ENCODE results near the gene PNLIPRP3. TPM values are rescaled to one million over a fixed set of nuclear protein-coding genes. Genes with fewer than 3 reads are reported as not detected.

The PNLIPRP3 gene
- total RNA-seq, 1 donor from 2014 or later = not detected

GRCh38 chr10:116475866-116476265 is 48.2 kb downstream of the PNLIPRP3 start:
- H3K9me3 ChIP-seq (ENCODE audit: insufficient read depth, low read depth, low read length) = no peaks in the 10 kb centered on the region
- no peaks in the 10 kb centered on the region for H4K20me1 ChIP-seq (ENCODE audit: insufficient read depth, low read length)
- H3K4me3 ChIP-seq (ENCODE audit: insufficient read depth, low read depth, low read length) = no peak overlapping the region
- no peak overlapping the region for H3K27ac ChIP-seq (ENCODE audit: low read depth, low read length)
- Mint-ChIP-seq H3K36me3 (ENCODE audit: low read depth, unreplicated experiment) (no peaks in the 10 kb centered on the region), H3K4me3 (ENCODE audit: unreplicated experiment) (no peak overlapping the region), H3K4me1 (ENCODE audit: low read depth, unreplicated experiment) (peaks cover 14% of the 10 kb centered on the region), H3K9me3 (ENCODE audit: unreplicated experiment) (peaks cover 2% of the 10 kb centered on the region), H3K27me3 (ENCODE audit: low read depth, unreplicated experiment) (no peaks in the 10 kb centered on the region), H3K27ac (ENCODE audit: unreplicated experiment) (no peak overlapping the region)
- H2AFZ ChIP-seq (ENCODE audit: low read depth, low read length) = no peak overlapping the region
- FAIRE-seq (no peak), DNase-seq (ENCODE audit: low read depth) (no peak)
- TF ChIP-seq CTCF (IDR thresholded peaks at IDR 0.05; ENCODE audit: insufficient read depth, low read depth, low read length) = no peak
- TF ChIP-seq EZH2 (IDR thresholded peaks at IDR 0.05; ENCODE audit: insufficient read depth, low read length) = no peak
- H3K79me2 ChIP-seq (ENCODE audit: insufficient read depth, low read length) = no peaks in the 10 kb centered on the region
- H3K9ac ChIP-seq (ENCODE audit: low read length) = no peak overlapping the region
- H3K27me3 ChIP-seq (ENCODE audit: insufficient read depth, low read length) = no peaks in the 10 kb centered on the region
- H3K36me3 ChIP-seq (ENCODE audit: insufficient read depth, low read length) = no peaks in the 10 kb centered on the region
- H3K4me1 ChIP-seq (ENCODE audit: insufficient read depth, low read length) = no peaks in the 10 kb centered on the region
- H3K4me2 ChIP-seq (ENCODE audit: low read length) = no peak overlapping the region

GRCh38 chr10:116476461-116476860 is 48.8 kb downstream of the PNLIPRP3 start:
- DNase-seq (ENCODE audit: low read depth) (no peak), FAIRE-seq (no peak)
- Histone ChIP-seq H2AFZ (ENCODE audit: low read depth, low read length) (no peak overlapping the region), H3K27ac (ENCODE audit: low read depth, low read length) (no peak overlapping the region), H3K9ac (ENCODE audit: low read length) (no peak overlapping the region), H3K4me3 (ENCODE audit: insufficient read depth, low read depth, low read length) (no peak overlapping the region), H3K27me3 (ENCODE audit: insufficient read depth, low read length) (no peaks in the 10 kb centered on the region), H3K79me2 (ENCODE audit: insufficient read depth, low read length) (no peaks in the 10 kb centered on the region), H4K20me1 (ENCODE audit: insufficient read depth, low read length) (no peaks in the 10 kb centered on the region), H3K4me2 (ENCODE audit: low read length) (no peak overlapping the region), H3K36me3 (ENCODE audit: insufficient read depth, low read length) (no peaks in the 10 kb centered on the region), H3K4me1 (ENCODE audit: insufficient read depth, low read length) (no peaks in the 10 kb centered on the region), H3K9me3 (ENCODE audit: insufficient read depth, low read depth, low read length) (no peaks in the 10 kb centered on the region)
- TF ChIP-seq EZH2 (IDR thresholded peaks at IDR 0.05; ENCODE audit: insufficient read depth, low read length) = no peak
- no peak for TF ChIP-seq CTCF (IDR thresholded peaks at IDR 0.05; ENCODE audit: insufficient read depth, low read depth, low read length)
- H3K4me1 Mint-ChIP-seq (ENCODE audit: low read depth, unreplicated experiment) = peaks cover 12% of the 10 kb centered on the region
- no peak overlapping the region for H3K27ac Mint-ChIP-seq (ENCODE audit: unreplicated experiment)
- H3K9me3 Mint-ChIP-seq (ENCODE audit: unreplicated experiment) = peaks cover 2% of the 10 kb centered on the region
- H3K36me3 Mint-ChIP-seq (ENCODE audit: low read depth, unreplicated experiment) = peaks cover 2% of the 10 kb centered on the region
- H3K27me3 Mint-ChIP-seq (ENCODE audit: low read depth, unreplicated experiment) = no peaks in the 10 kb centered on the region
- H3K4me3 Mint-ChIP-seq (ENCODE audit: unreplicated experiment) = no peak overlapping the region

GRCh38 chr10:116477986-116478664 is 50.5 kb downstream of the PNLIPRP3 start:
- Histone ChIP-seq H3K9ac (ENCODE audit: low read length) (no peak overlapping the region), H3K27me3 (ENCODE audit: insufficient read depth, low read length) (no peaks in the 10 kb centered on the region), H3K4me2 (ENCODE audit: low read length) (no peak overlapping the region), H2AFZ (ENCODE audit: low read depth, low read length) (no peak overlapping the region), H3K79me2 (ENCODE audit: insufficient read depth, low read length) (no peaks in the 10 kb centered on the region), H4K20me1 (ENCODE audit: insufficient read depth, low read length) (no peaks in the 10 kb centered on the region), H3K9me3 (ENCODE audit: insufficient read depth, low read depth, low read length) (no peaks in the 10 kb centered on the region), H3K4me3 (ENCODE audit: insufficient read depth, low read depth, low read length) (no peak overlapping the region), H3K27ac (ENCODE audit: low read depth, low read length) (no peak overlapping the region), H3K4me1 (ENCODE audit: insufficient read depth, low read length) (no peaks in the 10 kb centered on the region), H3K36me3 (ENCODE audit: insufficient read depth, low read length) (no peaks in the 10 kb centered on the region)
- FAIRE-seq (no peak), DNase-seq (ENCODE audit: low read depth) (no peak)
- no peak for TF ChIP-seq EZH2 (IDR thresholded peaks at IDR 0.05; ENCODE audit: insufficient read depth, low read length)
- TF ChIP-seq CTCF (IDR thresholded peaks at IDR 0.05; ENCODE audit: insufficient read depth, low read depth, low read length) = no peak
- H3K4me1 Mint-ChIP-seq (ENCODE audit: low read depth, unreplicated experiment) = peaks cover 2% of the 10 kb centered on the region
- no peaks in the 10 kb centered on the region for H3K27me3 Mint-ChIP-seq (ENCODE audit: low read depth, unreplicated experiment)
- H3K9me3 Mint-ChIP-seq (ENCODE audit: unreplicated experiment) = peaks cover 2% of the 10 kb centered on the region
- no peak overlapping the region for H3K27ac Mint-ChIP-seq (ENCODE audit: unreplicated experiment)
- H3K36me3 Mint-ChIP-seq (ENCODE audit: low read depth, unreplicated experiment) = peaks cover 2% of the 10 kb centered on the region
- H3K4me3 Mint-ChIP-seq (ENCODE audit: unreplicated experiment) = no peak overlapping the region

Measured in astrocyte (in vitro differentiated cells and primary cell).